GM19328 (cell line): Measurements from ENCODE around the gene WDR74.
"Not testable (repeated sequence)": the region's sequence is repeated elsewhere in the genome, so short reads cannot be mapped to it uniquely, and the experiment has no call there.

Experiments used
- ATAC-seq: cut with Tn5 transposase; IDR thresholded peaks from one replicate; pipeline ENCODE4 v1.9.1; 2021; ENCODE audit warnings: mild to moderate bottlenecking, moderate library complexity; ENCODE audit not compliant: unreplicated experiment

Gene WDR74

DNA sequence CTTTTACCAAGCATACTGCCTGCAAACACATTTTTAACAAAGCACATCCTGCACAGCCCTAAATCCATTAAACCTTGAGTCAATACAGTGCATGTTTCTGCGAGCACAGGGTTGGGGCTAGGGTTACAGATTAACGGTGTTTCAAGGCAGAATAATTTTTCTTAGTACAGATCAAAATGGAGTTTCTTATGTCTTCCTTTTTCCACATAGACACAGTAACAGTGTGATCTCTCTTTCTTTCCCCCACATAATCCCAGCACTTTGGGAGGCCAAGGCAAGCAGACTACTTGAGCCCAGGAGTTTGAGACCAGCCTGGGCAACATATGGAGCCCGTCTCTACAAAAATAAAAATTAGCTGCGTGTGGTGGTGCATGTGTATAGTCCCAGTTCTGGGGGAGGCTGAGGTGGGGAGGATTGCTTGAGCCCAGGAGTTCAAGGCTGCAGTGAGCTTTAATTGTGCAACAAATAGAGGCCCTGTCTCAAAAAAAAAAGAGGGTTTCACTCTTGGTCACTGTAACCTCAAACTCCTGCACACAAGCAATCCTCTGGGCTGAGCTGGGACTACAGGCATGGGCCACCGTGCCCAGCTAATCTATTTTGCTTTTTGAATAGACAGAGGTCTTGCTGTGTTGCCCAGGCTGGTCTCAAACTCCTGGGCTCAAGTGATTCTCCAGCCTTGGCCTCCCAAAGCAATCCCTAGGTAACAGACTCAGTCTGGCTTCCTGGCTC lies 21.6 kb upstream of the WDR74 start:
- ATAC-seq = no peak

DNA sequence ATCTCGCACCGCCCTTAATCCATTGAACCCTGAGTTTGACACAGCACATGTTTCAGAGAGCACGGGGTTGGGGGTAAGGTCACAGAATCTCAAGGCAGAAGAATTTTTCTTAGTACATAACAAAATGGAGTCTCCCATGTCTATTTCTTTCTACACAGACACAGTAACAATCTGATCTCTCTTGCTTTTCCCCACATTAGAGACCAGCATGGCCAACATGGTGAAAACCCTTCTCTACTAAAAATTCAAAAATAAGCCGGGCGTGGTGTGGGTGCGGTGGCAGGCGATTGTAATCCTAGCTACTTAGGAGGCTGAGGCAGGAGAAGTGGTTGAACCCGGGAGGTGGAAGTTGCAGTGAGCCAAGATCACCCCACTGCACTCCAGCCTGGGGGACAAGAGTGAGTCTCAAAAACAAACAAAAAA lies 19.9 kb upstream of the WDR74 start:
- ATAC-seq = not testable (repeated sequence)

DNA sequence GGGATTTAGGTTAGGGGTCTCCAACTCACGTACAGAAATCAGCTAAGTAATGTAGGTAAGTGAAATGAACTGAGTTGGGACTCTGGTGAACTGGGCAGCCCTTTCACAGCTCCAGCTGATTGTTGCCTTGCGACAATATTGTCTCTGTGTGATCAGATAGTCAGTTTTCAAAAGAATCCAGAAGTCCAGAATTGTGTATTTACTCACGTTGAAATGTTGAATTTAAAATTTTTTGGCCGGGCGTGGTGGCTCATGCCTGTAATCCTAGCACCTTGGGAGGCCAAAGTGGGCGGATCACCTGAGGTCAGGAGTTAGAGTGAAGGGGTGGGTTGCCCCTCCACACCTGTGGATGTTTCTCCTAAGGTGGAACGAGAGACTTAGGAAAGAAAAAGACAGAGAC lies 18.8 kb upstream of the WDR74 start:
- no peak for ATAC-seq

DNA sequence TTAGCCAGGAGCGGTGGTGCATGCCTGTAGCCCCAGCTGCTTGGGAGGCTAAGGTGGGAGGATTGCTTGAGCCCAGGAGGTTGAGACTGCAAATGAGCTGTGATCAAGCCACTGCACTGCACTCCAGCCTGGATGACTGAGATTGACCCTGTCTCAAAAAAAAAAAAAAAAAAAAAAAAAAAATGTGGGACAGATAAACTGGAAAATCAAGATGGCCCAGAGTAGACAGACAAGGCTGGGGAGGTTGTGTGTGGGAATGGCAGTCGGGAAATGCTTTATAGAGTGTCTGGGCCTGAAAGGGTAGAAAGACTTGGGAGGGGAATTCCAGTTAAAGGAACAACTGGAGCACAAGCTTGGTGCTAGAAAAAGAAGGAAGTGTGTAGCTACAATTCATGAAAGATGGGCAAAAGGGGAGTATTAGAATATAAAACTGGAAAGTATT lies 18.2 kb upstream of the WDR74 start:
- ATAC-seq = no peak

DNA sequence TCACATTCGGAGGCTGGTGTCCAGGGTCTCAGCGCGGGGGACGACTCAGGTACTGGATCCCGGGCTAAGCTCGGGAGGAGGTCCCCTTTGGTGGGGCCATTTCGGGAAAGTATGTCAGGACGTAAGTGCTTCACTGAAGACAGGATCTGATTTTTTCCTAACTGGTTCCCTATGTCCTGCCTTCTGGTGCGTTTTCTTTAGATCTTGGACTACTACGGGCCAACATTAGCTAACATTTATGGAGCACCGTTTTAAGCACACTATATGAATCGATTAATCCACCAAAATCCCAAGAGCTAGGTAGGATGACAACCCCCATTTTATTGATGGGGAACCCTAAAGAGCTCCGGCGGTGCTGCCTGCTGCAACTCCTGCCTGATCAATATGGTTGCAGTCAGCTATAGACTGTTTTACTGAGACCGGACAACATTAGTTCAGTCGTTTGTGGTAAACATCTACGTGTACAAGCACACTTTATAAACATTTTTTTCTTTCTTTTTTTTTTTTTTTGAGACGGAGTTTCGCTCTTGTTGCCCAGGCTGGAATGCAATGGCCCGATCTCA lies 17.0 kb upstream of the WDR74 start:
- no peak for ATAC-seq

DNA sequence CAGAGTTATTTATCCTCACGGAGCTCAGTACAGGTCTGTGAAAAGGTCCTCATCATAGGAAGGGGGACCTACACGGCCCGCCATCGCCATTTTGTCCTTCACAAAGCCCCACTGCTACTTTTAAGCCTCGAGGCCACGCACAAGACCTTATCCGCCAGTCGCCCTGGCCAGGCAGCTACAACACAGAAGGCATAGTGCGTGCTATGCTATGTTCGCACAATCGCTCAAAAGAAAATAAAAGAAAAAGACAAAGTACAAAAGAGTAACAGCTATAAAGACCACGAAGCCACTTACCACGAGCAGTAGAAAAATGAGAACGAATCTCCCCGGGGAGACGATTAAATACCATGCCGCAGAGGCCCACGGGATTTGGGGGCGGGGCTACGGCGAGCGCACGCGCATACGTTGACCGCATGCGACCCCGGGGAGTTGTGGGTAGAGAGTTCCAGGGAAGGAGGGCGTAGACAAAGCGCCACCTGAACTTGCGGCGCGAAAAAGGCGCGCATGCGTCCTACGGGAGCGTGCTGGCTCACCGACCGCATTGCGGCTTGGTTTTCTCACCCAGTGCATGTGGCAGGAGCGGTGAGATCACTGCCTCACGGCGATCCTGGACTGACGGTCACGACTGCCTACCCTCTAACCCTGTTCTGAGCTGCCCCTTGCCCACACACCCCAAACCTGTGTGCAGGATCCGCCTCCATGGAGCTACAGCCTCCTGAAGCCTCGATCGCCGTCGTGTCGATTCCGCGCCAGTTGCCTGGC lies 16.4 kb upstream of the WDR74 start:
- peak; percentile 85 for ATAC-seq

DNA sequence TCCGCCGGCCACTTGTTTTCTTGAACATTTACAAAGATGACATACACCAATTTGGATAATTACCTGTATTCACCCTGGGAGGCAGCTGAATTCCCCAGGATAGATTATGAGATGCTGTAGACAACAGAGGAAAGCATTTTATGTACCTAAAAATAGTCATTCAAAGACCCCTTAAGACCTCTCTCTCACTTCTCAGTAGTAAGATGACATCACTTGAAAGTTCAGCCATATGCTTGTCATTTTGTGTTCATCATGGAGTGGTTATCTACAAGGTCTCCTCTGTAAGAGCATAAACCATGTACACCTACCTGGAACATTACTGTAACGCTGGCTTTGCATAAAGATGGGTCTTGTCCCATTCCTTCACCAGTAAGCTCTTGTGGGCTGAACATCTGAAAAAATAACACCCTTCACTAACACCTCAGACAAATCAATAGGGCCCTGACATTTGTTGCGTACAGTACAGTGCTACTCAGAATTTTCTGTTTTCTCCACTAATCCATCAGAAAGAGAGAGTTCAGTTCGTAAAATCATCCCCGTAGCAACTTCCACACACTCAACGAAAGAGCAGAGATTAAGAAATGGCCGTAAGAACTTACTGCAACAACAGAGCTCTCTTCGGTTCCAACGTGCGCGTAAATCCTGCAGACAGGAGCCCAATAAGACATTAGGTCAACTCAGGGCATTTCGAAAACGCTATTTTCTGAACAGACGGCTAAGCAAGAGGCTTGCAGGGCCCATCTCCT lies 15.6 kb upstream of the WDR74 start:
- ATAC-seq = no peak

DNA sequence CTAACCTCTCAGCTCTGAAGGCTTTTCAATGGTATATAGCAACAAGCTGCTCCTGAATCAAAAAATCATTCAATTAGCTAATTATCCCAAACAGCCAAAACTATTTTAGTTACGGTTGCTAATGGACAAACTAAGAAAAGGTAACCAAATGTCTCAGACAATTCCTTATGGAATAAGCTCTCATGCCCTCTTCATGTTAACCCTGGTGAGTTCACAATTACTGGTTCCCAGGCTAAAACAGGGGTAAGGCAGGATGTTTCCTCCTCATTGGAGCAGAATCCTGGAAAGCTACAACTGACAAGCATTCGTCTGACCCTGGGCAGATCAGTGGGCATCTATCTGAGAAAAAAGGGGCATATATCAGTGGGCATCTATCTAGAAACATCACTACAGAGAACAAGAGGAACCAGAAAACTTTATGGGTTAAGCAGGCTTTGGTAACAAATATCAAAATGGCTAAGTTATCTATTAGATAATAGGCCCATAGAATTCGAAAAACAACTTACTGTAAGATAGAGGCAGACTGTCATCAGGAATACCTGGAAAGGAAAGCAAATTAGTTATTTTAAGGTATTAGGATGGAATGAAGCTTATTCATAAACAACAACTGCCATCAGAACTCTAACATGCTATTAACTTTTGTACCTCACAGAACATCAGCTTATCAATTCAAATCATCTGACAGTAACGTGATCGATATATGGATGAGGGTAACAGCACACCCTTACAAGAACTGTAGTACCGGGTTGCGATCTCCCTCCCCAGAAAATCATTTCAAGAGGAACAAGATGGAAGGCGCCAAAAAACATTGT lies 14.8 kb upstream of the WDR74 start:
- ATAC-seq = no peak

DNA sequence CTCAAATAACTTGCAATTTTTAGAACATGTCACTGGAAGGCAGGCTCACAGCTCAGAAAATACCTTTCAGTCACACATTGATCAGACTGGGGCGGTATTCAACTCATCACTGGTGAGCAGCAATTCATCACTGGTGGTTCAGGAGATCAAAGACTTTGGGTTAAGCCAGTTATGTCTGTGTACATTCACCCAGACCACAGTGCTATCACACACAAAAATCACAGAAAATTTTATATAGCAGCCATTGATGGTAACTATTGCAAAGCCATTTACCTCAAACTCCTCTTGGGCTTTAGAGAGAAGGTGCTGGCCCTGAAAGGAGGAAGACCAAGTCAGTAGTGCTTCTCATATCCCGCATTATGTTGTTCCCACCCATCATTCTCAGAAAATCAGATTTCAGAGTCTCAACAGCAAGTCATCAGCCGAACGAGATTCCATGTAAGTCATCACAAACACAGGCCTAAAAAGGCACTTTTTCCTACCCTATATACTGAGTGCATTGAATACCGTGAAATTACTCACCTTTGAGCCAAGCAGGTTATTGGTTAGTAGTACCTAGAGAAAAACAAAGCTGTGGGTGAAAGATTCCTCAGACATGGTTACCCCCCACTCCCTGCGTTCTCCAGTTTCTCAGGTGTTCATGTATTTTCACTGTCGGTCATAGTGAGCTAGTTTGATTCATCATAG lies 14.0 kb upstream of the WDR74 start:
- no peak for ATAC-seq

DNA sequence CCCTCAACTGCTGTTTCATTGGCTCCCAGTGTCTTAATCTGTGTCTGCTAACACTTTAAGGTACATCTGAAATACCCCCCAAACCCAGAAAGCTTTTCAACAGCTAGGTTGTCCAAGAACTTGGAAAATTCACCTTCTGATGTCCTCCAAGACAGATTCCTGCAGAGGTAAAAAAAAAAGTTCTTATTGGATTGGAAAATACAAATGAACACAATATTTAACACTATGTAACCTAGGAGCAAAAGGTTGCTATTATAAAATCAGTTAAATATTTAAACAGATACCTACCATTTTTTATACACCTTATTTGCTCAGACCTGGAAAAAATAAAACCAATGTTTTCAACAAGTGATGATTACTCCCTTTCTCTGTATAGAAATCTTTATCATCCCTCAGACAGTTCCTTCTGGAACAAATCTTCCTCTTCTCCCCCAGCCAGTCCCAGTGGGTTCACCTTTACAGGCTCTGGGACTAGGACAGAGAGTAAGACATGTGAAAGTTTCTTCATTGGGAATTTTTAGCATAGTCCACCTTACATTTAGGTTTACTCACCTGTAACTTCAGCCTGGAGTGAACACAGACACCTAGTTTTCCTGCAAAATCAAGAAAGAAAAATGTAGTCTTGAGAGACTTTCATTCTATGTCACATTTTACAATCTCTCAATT lies 13.3 kb upstream of the WDR74 start:
- no peak for ATAC-seq

DNA sequence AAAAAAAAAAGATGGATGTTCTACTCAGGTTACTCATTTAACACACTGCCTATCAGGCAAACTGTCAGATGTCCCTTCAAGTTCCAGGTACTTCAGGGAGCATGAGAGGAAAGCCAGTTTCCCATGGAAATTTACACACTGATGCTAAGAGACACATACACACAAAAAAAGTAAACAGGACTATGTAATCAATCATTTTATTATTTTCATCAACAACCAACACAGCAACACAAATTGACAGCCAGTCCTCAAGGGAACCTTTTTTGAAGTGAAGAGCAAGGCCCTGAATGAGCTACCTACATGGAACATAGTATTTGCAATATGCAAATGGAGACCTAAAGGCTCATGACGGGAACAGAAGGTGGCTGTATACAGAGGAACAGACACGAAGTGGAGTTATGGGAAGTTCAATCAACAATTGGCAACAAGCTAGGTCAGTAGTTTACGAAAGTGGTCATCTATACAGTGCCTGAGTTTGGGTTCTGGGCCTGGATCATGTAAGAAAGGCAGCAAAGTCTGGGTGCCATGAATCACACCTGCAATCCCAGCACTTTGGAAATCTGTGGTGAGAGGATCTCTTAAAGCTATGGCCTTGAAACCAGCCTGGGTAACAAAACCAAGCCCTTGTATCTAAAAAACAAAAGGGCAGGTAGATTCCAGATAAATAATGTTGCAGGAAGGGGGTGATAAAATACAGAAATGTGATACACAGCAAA lies 12.6 kb upstream of the WDR74 start:
- no peak for ATAC-seq

DNA sequence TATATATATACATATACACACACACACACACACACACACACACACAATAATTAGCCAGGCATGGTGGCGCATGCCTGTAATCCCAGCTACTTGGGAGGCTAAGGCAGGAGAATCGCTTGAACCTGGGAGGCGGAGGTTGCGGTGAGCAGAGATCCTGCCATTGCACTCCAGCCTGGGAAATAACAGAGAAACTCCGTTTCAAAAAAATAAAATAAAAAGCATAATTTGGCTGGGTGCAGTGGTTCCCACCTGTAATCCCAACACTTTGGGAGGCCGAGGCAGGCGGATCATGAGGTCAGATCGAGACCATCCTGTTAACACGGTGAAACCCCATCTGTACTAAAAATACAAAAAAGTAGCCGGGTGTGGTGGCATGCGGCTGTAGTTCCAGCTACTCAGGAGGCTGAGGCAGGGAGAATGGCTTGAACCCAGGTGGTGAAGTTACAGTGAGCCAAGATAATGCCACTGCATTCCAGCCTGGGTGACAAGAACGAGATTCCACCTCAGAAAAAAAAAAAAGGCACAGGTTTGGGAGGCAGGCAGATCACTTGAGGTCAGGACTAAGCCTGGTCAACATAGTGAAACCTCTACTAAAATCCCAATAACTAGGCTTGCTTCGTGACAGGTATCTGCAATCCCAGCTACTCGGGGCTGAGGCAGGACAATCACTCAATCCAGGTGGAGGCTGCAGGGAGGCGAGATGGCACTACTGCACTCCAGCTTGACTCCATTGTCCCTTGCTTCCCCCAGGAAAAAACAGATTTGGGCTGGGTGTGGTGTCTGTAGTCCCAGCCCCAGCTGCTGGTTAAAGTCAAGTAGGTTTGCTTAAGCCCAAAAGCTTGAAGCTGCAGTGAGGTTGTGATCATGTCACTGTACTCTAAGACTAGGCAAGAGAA lies 11.8 kb upstream of the WDR74 start:
- no peak for ATAC-seq

DNA sequence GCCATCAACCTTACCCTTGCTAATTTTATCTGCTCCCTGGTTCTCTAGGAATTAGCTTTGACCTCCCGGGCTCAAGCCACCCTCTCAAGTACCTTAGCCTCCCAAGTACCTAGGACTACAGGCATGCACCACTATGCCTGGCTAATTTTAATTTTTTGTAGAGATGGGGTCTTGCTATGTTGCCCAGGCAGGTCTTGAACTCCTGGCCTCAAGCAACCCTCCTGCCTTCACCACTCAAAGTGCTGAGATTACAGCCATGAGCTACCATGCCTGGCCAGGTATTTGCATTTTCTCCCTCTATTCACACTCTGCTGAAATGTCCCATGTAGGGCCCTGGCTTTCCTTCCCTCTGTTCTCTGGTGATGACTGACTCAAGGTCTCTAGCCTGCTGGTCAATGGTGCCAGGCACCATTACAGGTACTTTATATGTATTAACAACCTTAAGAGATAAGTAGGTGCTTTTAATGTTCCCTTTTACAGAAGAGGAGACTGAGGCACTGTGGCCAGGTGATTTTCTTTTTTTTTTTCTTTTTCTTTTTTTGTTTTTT lies 8.5 kb upstream of the WDR74 start:
- no peak for ATAC-seq

DNA sequence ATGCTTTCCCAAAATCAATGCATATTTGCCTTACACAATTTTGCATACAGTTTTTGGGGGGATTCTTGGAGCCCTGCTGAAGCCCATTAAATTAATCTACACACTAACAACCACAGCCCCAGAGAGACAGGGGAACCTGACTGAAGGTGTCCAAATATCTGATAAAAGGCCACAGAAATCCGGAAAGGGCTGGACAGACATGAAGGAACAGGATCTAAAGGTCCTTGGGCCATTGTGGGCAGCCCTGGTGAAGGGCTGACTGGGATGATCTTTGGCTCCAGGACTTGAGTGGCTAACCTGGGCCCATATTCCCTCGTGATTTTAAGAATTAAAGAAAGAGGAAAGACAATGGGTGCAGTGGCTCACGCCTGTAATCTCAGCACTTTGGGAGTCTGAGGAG lies 6.8 kb upstream of the WDR74 start:
- ATAC-seq = no peak

DNA sequence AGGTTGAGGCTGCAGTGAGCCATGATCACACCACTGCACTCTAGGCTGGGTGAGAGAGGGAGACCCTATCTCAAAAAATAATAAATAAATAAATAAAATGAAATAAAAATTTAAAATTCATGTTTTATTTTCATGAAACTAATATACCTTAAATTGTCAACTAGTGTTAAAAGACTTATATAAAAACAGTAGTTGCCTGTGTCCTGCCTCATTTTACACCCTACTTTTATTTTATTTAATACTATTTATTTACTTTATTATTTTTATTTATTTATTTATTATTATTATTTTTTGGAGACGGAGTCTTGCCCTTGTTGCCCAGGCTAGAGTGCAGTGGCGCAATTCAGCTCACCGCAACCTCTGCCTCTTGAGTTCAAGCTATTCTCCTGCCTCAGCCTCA lies 4.8 kb upstream of the WDR74 start:
- no peak for ATAC-seq

DNA sequence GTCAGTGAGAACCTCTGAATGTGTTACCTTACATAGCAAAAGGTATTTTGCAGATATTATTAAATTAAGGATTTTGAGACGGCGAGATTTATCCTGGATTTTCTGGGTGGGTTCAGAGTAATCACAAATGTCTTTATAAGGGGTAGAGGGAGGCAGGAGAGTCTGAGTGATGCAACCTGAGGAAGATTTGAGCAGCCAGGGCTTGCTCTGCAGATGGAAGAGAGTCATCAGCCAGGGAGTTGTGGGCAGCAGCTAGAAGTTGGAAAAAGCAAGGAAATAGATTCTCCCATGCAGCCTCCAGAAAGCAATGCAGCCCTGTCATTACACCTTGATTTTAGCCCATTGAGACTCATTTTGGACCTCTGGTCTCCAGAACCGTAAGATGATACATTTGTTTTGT lies 4.1 kb upstream of the WDR74 start:
- no peak for ATAC-seq

DNA sequence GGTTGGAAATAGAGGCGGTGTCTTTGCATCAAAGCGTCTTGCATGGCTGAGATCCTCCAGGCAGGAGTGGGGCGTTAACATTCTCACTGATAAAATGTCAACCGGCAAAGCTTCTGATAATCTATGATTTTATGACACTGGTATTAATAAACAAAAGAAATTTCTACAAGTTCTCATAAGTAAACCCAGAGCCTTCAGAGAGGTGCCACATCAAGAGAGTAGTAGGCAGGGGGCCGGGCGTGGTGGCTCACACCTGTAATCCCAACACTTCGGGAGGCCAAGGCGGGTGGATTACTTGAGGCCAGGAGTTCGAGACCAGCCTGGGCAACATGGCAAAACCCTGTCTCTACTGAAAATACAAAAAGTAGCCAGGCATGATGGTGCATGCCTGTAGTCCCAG lies 3.5 kb upstream of the WDR74 start:
- ATAC-seq = not testable (repeated sequence)
